ENCODE data around the gene LGALS3. TPM values are rescaled to one million over a fixed set of nuclear protein-coding genes. Genes with fewer than 3 reads are reported as not detected.

The LGALS3 gene
- total RNA-seq, 1 experiment from 2014 or later, result 122 TPM

- Histone ChIP-seq H3K4me1 (replicated peaks; ENCODE audit: insufficient read depth) (peaks cover 17% of the 10 kb centered on the region), H3K79me2 (ENCODE audit: low read depth) (no peaks in the 10 kb centered on the region), H3K27ac (no peak overlapping the region), H3F3A (ENCODE audit: insufficient read depth, low read depth) (no peaks in the 10 kb centered on the region), H3K9me3 (ENCODE audit: insufficient read depth, low read depth) (no peaks in the 10 kb centered on the region; the same call in 1 of the 2 replicates), H3K27me3 (ENCODE audit: insufficient read depth, low read depth) (no peaks in the 10 kb centered on the region), H3K36me3 (ENCODE audit: low read depth) (no peaks in the 10 kb centered on the region), H4K20me1 (ENCODE audit: insufficient read depth) (no peaks in the 10 kb centered on the region), H3K9me2 (ENCODE audit: insufficient read depth) (no peaks in the 10 kb centered on the region), H3K4me2 (no peak overlapping the region), H3K4me3 (no peak overlapping the region), H2AFZ (no peak overlapping the region)
- BruUV-seq (replicated peaks), result no TSS peak
- POLR2A ChIA-PET (ENCODE audit: unreplicated experiment), result no interaction called here
- intact Hi-C loops (cut with micrococcal nuclease; ENCODE audit: unreplicated experiment), result no loop called here
- no peak for TF ChIP-seq EZH2 (IDR thresholded peaks at IDR 0.05; ENCODE audit: low read depth)
- DNase-seq, result no peak
- CTCF ChIA-PET, result no interaction called here
Observed at GRCh38 chr14:55085060-55085660, 43.9 kb upstream of the LGALS3 start.

GRCh38 chr14:55086938-55087337 lies 42.1 kb upstream of the LGALS3 start:
- Histone ChIP-seq H4K20me1 (ENCODE audit: insufficient read depth) (no peaks in the 10 kb centered on the region), H3F3A (ENCODE audit: insufficient read depth, low read depth) (no peaks in the 10 kb centered on the region), H3K4me3 (no peak overlapping the region), H3K4me1 (replicated peaks; ENCODE audit: insufficient read depth) (peaks cover 17% of the 10 kb centered on the region), H3K79me2 (ENCODE audit: low read depth) (no peaks in the 10 kb centered on the region), H2AFZ (no peak overlapping the region), H3K9me2 (ENCODE audit: insufficient read depth) (no peaks in the 10 kb centered on the region), H3K36me3 (ENCODE audit: low read depth) (no peaks in the 10 kb centered on the region), H3K9me3 (ENCODE audit: insufficient read depth, low read depth) (no peaks in the 10 kb centered on the region; the same call in 1 of the 2 replicates), H3K27ac (no peak overlapping the region), H3K27me3 (ENCODE audit: insufficient read depth, low read depth) (no peaks in the 10 kb centered on the region), H3K4me2 (no peak overlapping the region)
- no TSS peak for BruUV-seq (replicated peaks)
- no peak for TF ChIP-seq EZH2 (IDR thresholded peaks at IDR 0.05; ENCODE audit: low read depth)
- TF ChIP-seq CTCF (conservative IDR thresholded peaks at IDR 0.05), result no peak
- intact Hi-C loops (cut with micrococcal nuclease; ENCODE audit: unreplicated experiment), result no loop called here
- ChIA-PET CTCF (no interaction called here), POLR2A (ENCODE audit: unreplicated experiment) (no interaction called here)
- DNase-seq, result no peak

GRCh38 chr14:55088356-55088755 lies 40.7 kb upstream of the LGALS3 start:
- H3K4me2 ChIP-seq, result no peak overlapping the region
- no peaks in the 10 kb centered on the region for H4K20me1 ChIP-seq (ENCODE audit: insufficient read depth)
- no peaks in the 10 kb centered on the region; the same call in 1 of the 2 replicates for H3K9me3 ChIP-seq (ENCODE audit: insufficient read depth, low read depth)
- H3K79me2 ChIP-seq (ENCODE audit: low read depth), result no peaks in the 10 kb centered on the region
- TF ChIP-seq CTCF (conservative IDR thresholded peaks at IDR 0.05) (no peak), EZH2 (IDR thresholded peaks at IDR 0.05; ENCODE audit: low read depth) (no peak)
- H3K9me2 ChIP-seq (ENCODE audit: insufficient read depth), result no peaks in the 10 kb centered on the region
- DNase-seq, result no peak
- H2AFZ ChIP-seq, result no peak overlapping the region
- no peaks in the 10 kb centered on the region for H3K27me3 ChIP-seq (ENCODE audit: insufficient read depth, low read depth)
- ChIA-PET POLR2A (ENCODE audit: unreplicated experiment) (interaction anchor here (0.7 kb wide), 1 partner anchor 101 kb away, joined by 3 read pairs; no protein-coding TSS in a partner anchor), CTCF (no interaction called here)
- intact Hi-C loops (cut with micrococcal nuclease; ENCODE audit: unreplicated experiment), result no loop called here
- H3K27ac ChIP-seq, result no peak overlapping the region
- H3K4me3 ChIP-seq, result no peak overlapping the region
- peaks cover 17% of the 10 kb centered on the region for H3K4me1 ChIP-seq (replicated peaks; ENCODE audit: insufficient read depth)
- BruUV-seq (replicated peaks), result no TSS peak
- no peaks in the 10 kb centered on the region for H3K36me3 ChIP-seq (ENCODE audit: low read depth)
- H3F3A ChIP-seq (ENCODE audit: insufficient read depth, low read depth), result no peaks in the 10 kb centered on the region

- Histone ChIP-seq H3K27ac (no peak overlapping the region), H3K4me2 (no peak overlapping the region), H4K20me1 (ENCODE audit: insufficient read depth) (no peaks in the 10 kb centered on the region), H3K36me3 (ENCODE audit: low read depth) (no peaks in the 10 kb centered on the region), H3K79me2 (ENCODE audit: low read depth) (no peaks in the 10 kb centered on the region), H3F3A (ENCODE audit: insufficient read depth, low read depth) (peaks cover 18% of the 10 kb centered on the region; the same call in 1 of the 2 replicates), H3K9me3 (ENCODE audit: insufficient read depth, low read depth) (no peaks in the 10 kb centered on the region), H3K27me3 (ENCODE audit: insufficient read depth, low read depth) (no peaks in the 10 kb centered on the region), H3K9me2 (ENCODE audit: insufficient read depth) (no peaks in the 10 kb centered on the region), H2AFZ (no peak overlapping the region), H3K4me1 (replicated peaks; ENCODE audit: insufficient read depth) (peaks cover 31% of the 10 kb centered on the region), H3K4me3 (no peak overlapping the region)
- intact Hi-C loops (cut with micrococcal nuclease; ENCODE audit: unreplicated experiment), result no loop called here
- POLR2A ChIA-PET (ENCODE audit: unreplicated experiment), result no interaction called here
- BruUV-seq (replicated peaks), result no TSS peak
- TF ChIP-seq CTCF (conservative IDR thresholded peaks at IDR 0.05) (no peak), EZH2 (IDR thresholded peaks at IDR 0.05; ENCODE audit: low read depth) (no peak)
- no peak for DNase-seq
- CTCF ChIA-PET, result no interaction called here
Observed at GRCh38 chr14:55092341-55092740, 36.7 kb upstream of the LGALS3 start.
